ENCODE data around the gene ZNF280A.
"Not testable (repeated sequence)": the region's sequence is repeated elsewhere in the genome, so short reads cannot be mapped to it uniquely, and the experiment has no call there.

ZNF280A gene

GRCh38 chr22:22510833-22511232 is 9.2 kb downstream of the ZNF280A start:
- not testable (repeated sequence) for DNase-seq

- not testable (repeated sequence) for DNase-seq
Observed at GRCh38 chr22:22509912-22510311, 10.2 kb downstream of the ZNF280A start.

DNA sequence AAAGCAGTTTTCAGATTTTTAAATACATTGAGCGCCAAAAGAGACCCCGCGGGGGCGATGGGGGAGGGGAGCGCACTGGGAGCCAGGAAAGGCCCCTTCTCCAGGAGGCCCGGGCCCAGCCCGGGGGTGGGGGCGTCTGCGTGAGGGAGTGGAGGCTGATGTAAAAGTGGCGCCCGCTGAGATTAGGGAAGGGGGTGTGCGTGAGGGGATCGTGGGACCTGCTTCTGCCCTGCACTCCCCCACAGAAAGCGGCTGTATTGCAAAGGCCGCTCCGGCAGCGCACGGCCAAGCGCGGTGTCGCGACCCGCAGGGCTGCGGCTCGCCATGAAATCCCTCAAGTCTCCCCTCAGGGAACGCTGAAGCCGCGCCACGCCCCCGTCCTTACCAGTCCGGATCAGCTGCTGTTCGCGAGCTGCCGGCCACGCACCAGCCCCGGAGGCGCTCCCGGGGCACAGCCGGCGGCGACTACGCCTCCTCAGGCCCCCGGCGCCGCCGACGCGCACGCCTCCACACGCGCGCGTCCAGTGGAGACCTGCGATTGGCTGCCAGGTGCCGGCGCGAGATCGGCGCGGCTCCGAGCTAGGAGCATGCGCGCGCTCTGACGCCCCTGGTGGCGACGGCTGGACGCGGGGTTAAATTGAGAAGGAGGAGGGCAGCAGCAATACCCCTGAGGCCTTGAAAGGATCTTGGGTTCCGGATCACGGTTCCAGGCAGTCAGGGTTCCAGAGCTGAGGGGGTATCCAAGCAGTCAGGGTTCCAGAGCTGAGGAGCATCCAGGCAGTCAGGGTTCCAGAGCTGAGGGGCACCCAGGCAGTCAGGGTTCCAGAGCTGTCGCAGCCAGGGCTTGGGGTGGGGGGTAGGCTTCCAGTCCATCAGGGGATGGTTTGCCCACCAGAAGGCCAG is 11.5 kb downstream of the ZNF280A start, which contains the start of gene ZNF280B:
Gene ZNF280B, minus strand, starts transcription at position 469 of the 903 bp plus-strand sequence. CDS start 19,344 bp downstream, outside the sequence.
- peak; percentile 59 for DNase-seq

- no peak for DNase-seq
Observed at GRCh38 chr22:22507743-22508273, 12.3 kb downstream of the ZNF280A start.

DNA sequence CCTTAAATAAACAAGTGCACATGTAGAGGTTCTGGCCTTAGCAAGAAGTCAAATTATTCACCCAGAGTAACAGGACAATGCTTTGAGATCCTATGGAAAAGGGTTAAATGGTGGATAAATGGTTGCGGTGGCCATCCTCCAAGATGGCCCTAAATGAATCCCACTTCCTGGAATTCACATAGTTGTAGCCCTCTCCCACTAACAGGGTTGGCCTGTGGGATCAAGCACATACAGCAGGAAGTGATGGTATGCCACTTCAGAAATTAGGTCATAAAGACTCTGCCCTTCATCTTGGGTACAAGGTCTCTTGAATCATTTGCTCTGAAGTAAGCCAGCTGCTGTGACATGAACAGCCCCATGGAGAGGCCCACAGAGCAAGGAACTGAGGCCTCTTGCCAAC is 13.3 kb downstream of the ZNF280A start:
- no peak for DNase-seq

GRCh38 chr22:22498267-22498666 is 21.8 kb downstream of the ZNF280A start:
- no peak for DNase-seq

GRCh38 chr22:22491589-22491988 is 28.5 kb downstream of the ZNF280A start:
- not testable (repeated sequence) for DNase-seq

DNA sequence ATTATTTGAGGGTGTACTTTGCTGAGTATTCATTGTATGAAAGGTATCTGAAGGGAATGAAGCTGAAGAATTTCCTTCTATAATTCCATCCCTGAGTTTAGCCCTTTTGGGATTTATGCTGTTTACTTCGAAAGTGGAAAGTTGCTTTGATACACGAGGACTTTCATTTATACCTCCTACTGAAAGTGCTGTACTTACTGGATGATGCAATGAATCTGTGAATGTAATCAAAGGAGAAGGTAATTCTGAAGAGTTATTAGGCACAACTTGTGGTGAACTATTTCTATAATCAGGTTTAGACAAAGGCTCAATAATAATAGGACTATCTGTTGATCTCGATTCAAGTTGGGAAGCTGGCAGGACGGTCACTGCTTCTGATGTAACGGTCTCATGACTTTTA is 31.3 kb downstream of the ZNF280A start:
- no peak for DNase-seq

DNA sequence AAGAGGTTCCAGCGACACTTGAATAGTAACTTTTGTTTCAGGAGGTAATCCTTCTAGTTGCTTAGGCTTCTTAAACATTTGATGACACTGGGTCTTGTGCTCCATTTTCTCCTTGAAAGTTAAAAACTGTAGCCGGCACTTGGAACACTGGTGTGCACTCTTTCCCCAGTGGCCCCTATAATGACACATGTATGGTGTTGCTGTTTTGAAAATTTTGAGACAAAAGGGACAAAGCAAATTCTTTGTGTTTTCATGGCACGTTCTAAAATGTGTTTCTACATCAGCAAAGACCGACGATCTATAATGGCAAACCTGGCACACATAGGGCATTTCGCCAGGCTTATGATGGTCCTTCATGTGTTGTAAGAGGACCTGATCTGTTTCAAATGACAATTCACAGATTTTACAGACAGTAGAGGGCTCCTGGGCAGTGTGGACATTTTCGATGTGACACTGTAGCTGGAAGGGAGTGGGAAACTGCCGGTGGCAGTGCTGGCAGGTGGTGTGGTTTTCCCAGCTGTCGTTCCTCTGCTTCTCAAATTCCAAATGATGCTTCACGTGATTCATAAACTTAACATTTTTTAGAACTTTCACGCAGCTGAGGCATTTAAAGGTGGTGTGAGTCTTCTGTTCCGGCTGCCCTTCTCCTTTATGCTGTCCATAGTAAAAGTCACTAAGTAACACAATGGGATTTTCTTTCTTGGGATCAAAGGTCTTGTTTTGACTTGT is 32.0 kb downstream of the ZNF280A start:
- no peak for DNase-seq

DNA sequence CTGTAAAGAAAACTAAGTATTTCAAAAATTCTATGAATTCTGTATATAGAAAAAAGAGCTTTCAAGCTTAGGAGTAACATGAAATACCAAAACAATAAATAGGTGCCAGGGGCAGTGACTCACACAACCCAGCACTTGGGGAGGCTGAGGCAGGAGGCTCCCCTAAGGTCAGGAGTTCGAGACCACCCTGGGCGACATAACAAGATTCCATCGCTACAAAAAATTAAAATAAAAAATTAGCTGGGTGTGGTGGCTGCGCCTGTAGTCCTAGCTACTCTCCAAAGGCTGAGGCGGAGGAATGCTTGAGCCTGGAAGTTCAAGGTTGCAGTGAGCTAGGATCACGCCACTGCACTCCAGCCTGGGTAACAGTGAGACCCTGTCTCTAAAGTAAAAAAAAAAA is 33.0 kb downstream of the ZNF280A start:
- no peak for DNase-seq

DNA sequence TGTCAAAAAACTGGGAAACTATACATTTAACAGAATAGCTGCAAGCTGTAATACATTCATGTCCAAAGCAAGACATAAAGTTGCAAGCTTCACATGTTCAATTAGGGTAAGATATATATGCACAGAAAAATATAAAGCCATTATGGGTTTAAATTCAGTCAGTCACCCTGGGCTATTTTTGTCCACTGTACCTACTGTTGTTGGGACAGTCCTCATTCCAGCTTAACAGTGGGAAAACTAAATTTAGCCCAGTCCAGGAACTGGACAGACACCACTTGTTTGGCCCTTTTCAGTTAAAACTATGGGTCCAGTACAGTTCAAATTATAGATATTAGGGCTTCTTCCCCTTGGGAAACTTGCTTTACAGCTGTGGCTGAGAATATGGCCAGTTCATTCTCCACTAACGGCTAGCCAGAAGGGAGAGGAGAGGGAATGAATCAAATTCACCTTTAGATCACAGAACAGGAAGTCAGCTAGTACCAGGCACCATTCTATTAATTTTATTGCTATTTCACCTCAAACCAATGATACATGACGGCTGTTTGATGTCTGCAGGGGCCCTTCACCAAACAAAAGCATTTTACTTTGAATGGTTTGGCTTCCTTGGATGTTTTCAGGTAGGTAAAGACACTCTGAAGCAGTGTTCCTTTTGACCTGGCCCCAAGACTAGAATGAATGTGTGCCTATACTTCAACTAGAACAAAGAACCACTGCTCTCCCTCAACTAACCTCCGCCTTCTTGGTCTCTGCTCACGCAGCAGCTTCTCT is 33.8 kb downstream of the ZNF280A start:
- DNase-seq, result no peak

- no peak for DNase-seq
Observed at GRCh38 chr22:22485524-22485923, 34.5 kb downstream of the ZNF280A start.

- DNase-seq, result no peak
Observed at GRCh38 chr22:22484023-22484422, 36.0 kb downstream of the ZNF280A start.

GRCh38 chr22:22480940-22481339 is 39.1 kb downstream of the ZNF280A start:
- no peak for DNase-seq

DNA sequence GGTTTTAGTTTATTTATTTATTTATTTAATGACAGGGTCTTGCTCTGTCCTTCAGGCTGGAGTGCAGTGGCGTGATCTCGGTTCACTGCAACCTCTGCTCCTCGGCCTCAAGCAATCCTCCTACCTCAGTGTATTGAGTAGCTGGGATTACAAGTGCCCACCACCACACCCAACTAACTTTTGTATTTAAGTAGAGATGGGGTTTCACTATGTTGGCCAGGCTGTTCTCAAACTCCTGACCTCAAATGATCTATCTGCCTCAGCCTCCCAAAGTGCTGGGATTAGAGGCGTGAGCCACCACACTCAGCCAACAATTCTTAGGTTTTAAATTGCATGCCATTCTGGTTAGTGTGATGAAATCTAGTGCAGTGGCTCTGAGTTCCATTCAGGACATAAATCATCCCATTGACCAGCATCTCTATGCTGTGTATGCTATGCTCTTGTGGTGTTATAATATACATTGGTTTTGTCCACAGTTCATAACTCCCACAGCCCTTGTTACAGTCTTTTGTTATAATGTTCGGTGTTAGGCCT is 40.0 kb downstream of the ZNF280A start:
- DNase-seq, result no peak

DNA sequence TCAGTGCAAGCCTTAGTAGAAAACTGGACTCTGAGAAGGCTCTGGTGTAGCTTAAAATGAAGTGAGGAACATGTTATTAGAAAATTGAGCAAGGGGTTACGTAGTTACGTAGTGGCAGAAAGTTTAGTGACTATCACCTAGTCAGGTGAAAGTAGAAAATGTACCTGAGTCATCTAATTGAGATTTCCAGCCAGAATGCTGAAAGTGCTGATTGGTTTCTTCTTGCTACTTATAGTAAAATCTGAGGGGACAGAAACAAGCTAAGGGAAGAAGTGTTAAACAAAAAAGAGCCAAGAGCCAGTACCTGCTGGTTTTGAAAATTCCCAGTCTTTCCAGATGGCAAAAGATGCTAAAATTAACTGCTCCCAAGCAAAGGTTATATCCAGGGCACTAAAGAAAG is 41.0 kb downstream of the ZNF280A start:
- no peak for DNase-seq

GRCh38 chr22:22478470-22478869 is 41.6 kb downstream of the ZNF280A start:
- no peak for DNase-seq

- DNase-seq, result no peak
Observed at GRCh38 chr22:22474733-22475132, 45.3 kb downstream of the ZNF280A start.

DNA sequence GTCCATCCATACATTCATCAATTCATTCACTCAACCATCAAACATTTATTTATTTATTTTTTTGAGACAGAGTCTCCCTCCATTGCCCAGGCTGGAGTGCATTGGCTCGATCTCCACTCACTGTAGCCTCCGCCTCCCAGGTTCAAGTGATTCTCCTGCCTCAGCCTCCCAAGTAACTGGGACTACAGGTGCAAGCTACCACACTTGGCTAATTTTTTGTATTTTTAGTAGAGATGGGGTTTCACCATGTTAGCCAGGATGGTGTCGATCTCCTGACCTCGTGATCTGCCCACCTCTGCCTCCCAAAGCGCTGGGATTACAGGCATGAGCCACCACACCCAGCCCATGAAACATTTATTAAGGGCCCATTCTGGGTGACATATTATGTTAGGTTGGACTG is 49.0 kb downstream of the ZNF280A start:
- not testable (repeated sequence) for DNase-seq

GRCh38 chr22:22469527-22469926 is 50.5 kb downstream of the ZNF280A start:
- no peak for DNase-seq

GRCh38 chr22:22468794-22469469 is 51.1 kb downstream of the ZNF280A start:
- not testable (repeated sequence) for DNase-seq

GRCh38 chr22:22467112-22467511 is 53.0 kb downstream of the ZNF280A start:
- no peak for DNase-seq

All from COR-L47 (cell line).